ENCODE data around the gene KRTAP9-1.

Gene KRTAP9-1

GRCh38 chr17:41167561-41167960 is 22.1 kb upstream of the KRTAP9-1 start:
- Mint-ChIP-seq H3K4me1 (ENCODE audit: low read depth) (no peaks in the 10 kb centered on the region), H3K9me3 (no peaks in the 10 kb centered on the region), H3K27ac (no peak overlapping the region), H3K27me3 (ENCODE audit: low read depth) (peaks cover 9% of the 10 kb centered on the region), H3K4me3 (no peak overlapping the region), H3K36me3 (ENCODE audit: low read depth) (no peaks in the 10 kb centered on the region)

DNA sequence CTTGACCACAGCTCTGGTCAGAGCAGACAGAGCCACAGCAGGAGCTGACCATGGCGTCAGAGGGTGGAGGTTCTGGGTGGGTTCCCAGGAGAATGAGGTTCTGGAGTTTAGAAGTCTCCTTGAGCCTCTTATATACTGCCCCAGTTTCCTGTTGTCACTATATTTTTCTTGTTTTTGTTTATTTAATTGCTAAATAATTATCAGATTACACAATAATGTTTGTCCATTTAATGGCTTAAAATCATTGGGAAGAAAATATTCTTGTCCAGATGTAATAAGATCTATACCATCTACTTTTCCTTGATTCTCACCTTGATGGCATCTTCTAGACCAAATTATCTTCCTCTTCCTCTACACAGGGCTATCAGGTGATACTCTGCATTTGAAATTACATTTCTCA is 21.6 kb upstream of the KRTAP9-1 start, which contains the start of gene KRTAP4-3:
TSS of gene KRTAP4-3 (minus strand) at position 101 of the 400 bp plus-strand sequence. CDS start at position 52, 49 bp downstream.
- Mint-ChIP-seq H3K27ac (no peak within 1 kb of the TSS), H3K9me3 (no peaks in the 10 kb centered on the region), H3K4me3 (no peak within 1 kb of the TSS), H3K36me3 (ENCODE audit: low read depth) (no peaks in the 10 kb centered on the region), H3K4me1 (ENCODE audit: low read depth) (no peaks in the 10 kb centered on the region), H3K27me3 (ENCODE audit: low read depth) (peaks cover 12% of the 10 kb centered on the region)

GRCh38 chr17:41171886-41172285 is 17.8 kb upstream of the KRTAP9-1 start:
- H3K27me3 Mint-ChIP-seq (ENCODE audit: low read depth): peaks cover 17% of the 10 kb centered on the region
- no peaks in the 10 kb centered on the region for H3K4me1 Mint-ChIP-seq (ENCODE audit: low read depth)
- H3K9me3 Mint-ChIP-seq: no peaks in the 10 kb centered on the region
- no peak overlapping the region for H3K4me3 Mint-ChIP-seq
- no peaks in the 10 kb centered on the region for H3K36me3 Mint-ChIP-seq (ENCODE audit: low read depth)
- H3K27ac Mint-ChIP-seq: no peak overlapping the region

- H3K27ac Mint-ChIP-seq: no peak overlapping the region
- H3K9me3 Mint-ChIP-seq: no peaks in the 10 kb centered on the region
- no peak overlapping the region for H3K4me3 Mint-ChIP-seq
- H3K36me3 Mint-ChIP-seq (ENCODE audit: low read depth): no peaks in the 10 kb centered on the region
- H3K4me1 Mint-ChIP-seq (ENCODE audit: low read depth): no peaks in the 10 kb centered on the region
- peaks cover 14% of the 10 kb centered on the region for H3K27me3 Mint-ChIP-seq (ENCODE audit: low read depth)
Measured at GRCh38 chr17:41176744-41177387, 12.8 kb upstream of the KRTAP9-1 start.

DNA sequence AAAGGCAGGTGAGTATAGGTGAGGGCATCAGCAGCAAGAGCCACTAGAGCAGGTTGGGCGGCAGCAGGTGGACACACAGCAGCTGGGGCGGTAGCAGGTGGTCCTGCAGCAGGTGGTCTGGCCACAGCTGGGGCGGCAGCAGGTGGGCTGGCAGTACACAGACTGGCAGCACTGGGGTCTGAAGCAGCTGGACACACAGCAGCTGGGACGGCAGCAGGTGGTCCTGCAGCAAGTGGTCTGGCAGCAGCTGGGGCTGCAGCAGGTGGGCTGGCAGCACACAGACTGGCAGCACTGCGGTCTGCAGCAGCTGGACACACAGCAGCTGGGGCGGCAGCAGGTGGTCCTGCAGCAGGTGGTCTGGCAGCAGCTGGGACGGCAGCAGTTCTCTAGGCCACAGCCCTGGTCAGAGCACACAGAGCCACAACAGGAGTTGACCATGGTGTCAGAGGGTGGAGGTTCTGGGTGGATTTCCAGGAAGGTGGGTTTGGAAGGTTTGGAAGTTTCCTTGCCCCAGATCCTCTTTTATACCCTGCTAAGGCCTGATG is 11.9 kb upstream of the KRTAP9-1 start, which contains the start of gene KRTAP4-2:
TSS of gene KRTAP4-2 (minus strand) at position 495 of the 545 bp plus-strand sequence. CDS start at position 438, 57 bp downstream.
- Mint-ChIP-seq H3K27ac (no peak within 1 kb of the TSS), H3K27me3 (ENCODE audit: low read depth) (peaks cover 6% of the 10 kb centered on the region), H3K9me3 (no peaks in the 10 kb centered on the region), H3K36me3 (ENCODE audit: low read depth) (no peaks in the 10 kb centered on the region), H3K4me3 (no peak within 1 kb of the TSS), H3K4me1 (ENCODE audit: low read depth) (no peaks in the 10 kb centered on the region)

DNA sequence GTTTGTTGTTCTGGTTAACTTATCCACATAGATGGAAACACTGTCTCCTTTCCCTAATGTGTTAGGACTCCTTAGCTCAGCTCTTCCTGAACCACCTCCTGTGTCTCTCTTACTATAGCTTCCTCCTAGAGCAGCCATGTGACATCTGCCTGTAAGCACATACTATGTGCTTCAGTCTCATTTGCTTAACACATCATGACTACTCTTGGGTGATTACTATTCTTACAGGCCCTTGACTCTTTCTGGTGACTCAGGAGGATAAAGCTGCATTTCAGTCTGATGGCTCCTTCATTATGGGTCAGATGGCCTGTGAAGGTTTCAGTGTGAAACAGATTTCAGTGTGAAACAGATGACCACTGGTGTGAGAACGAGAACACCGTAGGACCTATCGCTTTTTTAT is 11.3 kb upstream of the KRTAP9-1 start:
- Mint-ChIP-seq H3K27ac (no peak overlapping the region), H3K4me1 (ENCODE audit: low read depth) (no peaks in the 10 kb centered on the region), H3K9me3 (no peaks in the 10 kb centered on the region), H3K27me3 (ENCODE audit: low read depth) (peaks cover 3% of the 10 kb centered on the region), H3K36me3 (ENCODE audit: low read depth) (no peaks in the 10 kb centered on the region), H3K4me3 (no peak overlapping the region)

DNA sequence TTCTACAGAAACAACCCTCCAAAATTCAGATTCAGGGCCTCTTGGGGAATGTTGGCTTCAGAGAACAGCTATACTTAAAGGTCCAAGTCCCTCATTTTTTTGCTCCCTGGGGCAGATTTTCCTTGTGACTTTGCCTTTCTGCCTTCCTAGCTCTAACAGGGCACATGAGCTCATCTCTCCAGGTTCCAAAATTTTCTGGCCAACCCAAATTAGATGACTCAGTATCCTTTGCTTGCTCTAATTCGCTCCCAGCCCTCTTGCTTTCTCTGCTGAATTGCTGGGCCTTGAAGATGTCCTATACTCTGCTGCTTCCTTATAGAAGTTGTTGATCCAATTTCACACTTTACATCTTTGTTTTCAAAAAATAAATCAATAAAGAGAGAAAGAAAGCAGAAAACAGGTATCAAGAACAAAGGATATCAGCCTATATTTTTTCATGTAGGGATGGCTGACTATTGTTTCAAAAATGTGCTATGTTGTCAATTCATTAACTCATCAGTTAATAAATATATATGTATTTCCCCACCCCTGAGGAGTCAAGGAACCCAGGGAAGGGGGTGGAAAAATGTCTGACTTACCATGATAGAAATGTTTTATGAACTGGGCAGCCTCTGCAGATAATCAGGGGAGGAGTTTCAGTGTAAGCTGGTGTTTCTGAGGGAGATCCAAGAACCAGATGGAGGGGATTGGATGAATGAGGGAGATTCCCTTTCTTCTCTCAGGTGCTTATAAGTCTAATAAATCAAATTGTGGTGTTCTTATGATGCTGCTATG is 10.7 kb upstream of the KRTAP9-1 start:
- Mint-ChIP-seq H3K4me3 (no peak overlapping the region), H3K27me3 (ENCODE audit: low read depth) (no peaks in the 10 kb centered on the region), H3K4me1 (ENCODE audit: low read depth) (no peaks in the 10 kb centered on the region), H3K36me3 (ENCODE audit: low read depth) (no peaks in the 10 kb centered on the region), H3K9me3 (no peaks in the 10 kb centered on the region), H3K27ac (no peak overlapping the region)

GRCh38 chr17:41184480-41184961 is 5.2 kb upstream of the KRTAP9-1 start, which contains the start of gene KRTAP4-1:
KRTAP4-1 (minus strand) TSS chr17:41184911; CDS start chr17:41184854, 57 bp downstream.
- Mint-ChIP-seq H3K36me3 (ENCODE audit: low read depth) (no peaks in the 10 kb centered on the region), H3K9me3 (no peaks in the 10 kb centered on the region), H3K4me1 (ENCODE audit: low read depth) (no peaks in the 10 kb centered on the region), H3K27ac (no peak within 1 kb of the TSS), H3K4me3 (no peak within 1 kb of the TSS), H3K27me3 (ENCODE audit: low read depth) (no peaks in the 10 kb centered on the region)

GRCh38 chr17:41185001-41185400 is 4.7 kb upstream of the KRTAP9-1 start:
- no peaks in the 10 kb centered on the region for H3K27me3 Mint-ChIP-seq (ENCODE audit: low read depth)
- H3K9me3 Mint-ChIP-seq: no peaks in the 10 kb centered on the region
- H3K4me3 Mint-ChIP-seq: no peak overlapping the region
- no peaks in the 10 kb centered on the region for H3K36me3 Mint-ChIP-seq (ENCODE audit: low read depth)
- H3K27ac Mint-ChIP-seq: no peak overlapping the region
- H3K4me1 Mint-ChIP-seq (ENCODE audit: low read depth): no peaks in the 10 kb centered on the region

DNA sequence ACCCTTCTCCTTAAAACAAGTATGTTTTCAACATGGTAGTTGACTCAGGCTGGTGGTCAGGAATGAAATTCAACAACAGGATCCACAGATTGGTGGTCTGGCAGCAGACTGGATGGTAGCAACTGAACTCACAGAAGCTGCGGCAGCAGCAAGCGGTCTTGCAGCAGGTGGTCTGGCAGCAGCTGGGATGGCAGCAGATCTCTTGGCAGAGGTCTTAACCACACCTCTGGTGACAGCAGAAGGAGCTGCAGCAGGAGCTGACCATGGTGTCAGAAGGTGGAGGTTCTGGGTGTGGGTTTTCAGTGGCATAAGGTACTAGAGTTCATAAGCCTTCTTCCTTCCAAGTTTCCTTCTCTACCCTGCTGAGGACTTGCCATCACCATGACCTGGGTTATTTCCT is 2.8 kb upstream of the KRTAP9-1 start:
- H3K27me3 Mint-ChIP-seq (ENCODE audit: low read depth): no peaks in the 10 kb centered on the region
- H3K4me3 Mint-ChIP-seq: no peak overlapping the region
- H3K4me1 Mint-ChIP-seq (ENCODE audit: low read depth): no peaks in the 10 kb centered on the region
- H3K27ac Mint-ChIP-seq: no peak overlapping the region
- no peaks in the 10 kb centered on the region for H3K36me3 Mint-ChIP-seq (ENCODE audit: low read depth)
- H3K9me3 Mint-ChIP-seq: no peaks in the 10 kb centered on the region

GRCh38 chr17:41190328-41190727 is 641 bp downstream of the KRTAP9-1 start:
- H3K4me1 Mint-ChIP-seq (ENCODE audit: low read depth): no peaks in the 10 kb centered on the region
- H3K4me3 Mint-ChIP-seq: no peak overlapping the region
- no peaks in the 10 kb centered on the region for H3K9me3 Mint-ChIP-seq
- no peaks in the 10 kb centered on the region for H3K27me3 Mint-ChIP-seq (ENCODE audit: low read depth)
- H3K36me3 Mint-ChIP-seq (ENCODE audit: low read depth): no peaks in the 10 kb centered on the region
- no peak overlapping the region for H3K27ac Mint-ChIP-seq

DNA sequence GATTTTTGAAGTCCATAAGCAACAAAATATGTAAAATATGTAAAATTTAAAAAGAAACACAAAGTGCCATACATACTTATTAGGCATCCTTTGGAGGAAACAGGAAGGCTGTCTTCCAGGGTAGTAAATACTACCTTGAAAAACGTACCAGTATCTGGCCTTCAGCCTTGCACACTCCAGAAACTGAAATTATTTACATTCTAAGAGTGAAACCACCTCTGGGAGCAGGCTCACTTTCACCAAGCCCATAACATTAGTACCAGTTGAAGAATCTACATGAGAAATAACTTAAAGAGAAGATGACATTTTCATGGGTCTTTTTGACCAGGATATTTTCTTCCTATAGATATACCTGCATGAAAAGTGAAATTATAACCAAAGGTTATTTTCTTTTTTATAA is 6.4 kb downstream of the KRTAP9-1 start:
- no peaks in the 10 kb centered on the region for H3K36me3 Mint-ChIP-seq (ENCODE audit: low read depth)

DNA sequence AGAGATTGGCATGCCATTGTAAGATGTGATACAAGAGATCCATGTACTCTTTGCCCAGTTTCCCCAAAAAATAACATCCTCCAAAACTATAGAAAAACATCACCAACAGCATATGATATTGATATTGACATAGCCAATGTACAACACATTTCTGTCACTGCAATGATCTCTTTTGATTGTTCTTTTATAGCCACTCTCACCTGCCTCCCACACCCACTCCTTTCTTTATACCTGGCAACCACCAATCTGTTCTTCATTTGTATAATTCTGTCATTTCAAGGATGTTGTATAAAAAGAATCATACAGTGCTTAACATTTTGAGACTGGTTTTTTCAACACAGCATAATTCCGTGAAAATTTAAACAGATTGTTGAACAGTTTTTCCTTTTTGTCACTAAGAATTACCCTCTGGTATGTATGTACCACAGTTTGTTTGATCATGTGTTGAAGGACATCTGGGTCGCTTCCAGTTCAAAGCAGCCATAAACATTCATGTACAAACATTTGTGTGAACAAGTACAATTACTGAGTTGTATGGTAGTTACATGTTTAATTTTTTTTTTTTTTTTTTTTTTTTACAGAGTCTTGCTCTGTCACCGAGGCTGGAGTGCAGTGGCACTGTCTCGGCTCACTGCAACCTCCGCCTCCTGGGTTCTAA is 9.9 kb downstream of the KRTAP9-1 start:
- no peaks in the 10 kb centered on the region for H3K4me1 Mint-ChIP-seq (ENCODE audit: low read depth)
- H3K36me3 Mint-ChIP-seq (ENCODE audit: low read depth): no peaks in the 10 kb centered on the region
- H3K9me3 Mint-ChIP-seq: no peaks in the 10 kb centered on the region
- no peaks in the 10 kb centered on the region for H3K27me3 Mint-ChIP-seq (ENCODE audit: low read depth)
- H3K27ac Mint-ChIP-seq: no peak overlapping the region
- no peak overlapping the region for H3K4me3 Mint-ChIP-seq

More for the DNA sequence above, 6.4 kb downstream of the KRTAP9-1 start:
- Mint-ChIP-seq H3K4me1 (ENCODE audit: low read depth) (no peaks in the 10 kb centered on the region), H3K27me3 (ENCODE audit: low read depth) (no peaks in the 10 kb centered on the region), H3K9me3 (no peaks in the 10 kb centered on the region), H3K4me3 (no peak overlapping the region), H3K27ac (no peak overlapping the region)

- peaks cover 14% of the 10 kb centered on the region for H3K27me3 Mint-ChIP-seq (ENCODE audit: low read depth)
Measured at GRCh38 chr17:41211845-41212466, 22.3 kb downstream of the KRTAP9-1 start.

More at GRCh38 chr17:41211845-41212466, 22.3 kb downstream of the KRTAP9-1 start:
- no peaks in the 10 kb centered on the region for H3K36me3 Mint-ChIP-seq (ENCODE audit: low read depth)
- H3K27ac Mint-ChIP-seq: no peak overlapping the region
- no peak overlapping the region for H3K4me3 Mint-ChIP-seq
- no peaks in the 10 kb centered on the region for H3K9me3 Mint-ChIP-seq
- no peaks in the 10 kb centered on the region for H3K4me1 Mint-ChIP-seq (ENCODE audit: low read depth)
